ENCODE measurements around the gene KRT1. TPM values are rescaled to one million over a fixed set of nuclear protein-coding genes. Genes with fewer than 3 reads are reported as not detected.
A peak's percentile ranks its signal among the peaks of the same experiment; 100 is the strongest.

Gene KRT1
- total and polyA plus RNA-seq, 2 donors (not counting 1 experiment from before 2014, with no cell fraction given): not detected

DNA sequence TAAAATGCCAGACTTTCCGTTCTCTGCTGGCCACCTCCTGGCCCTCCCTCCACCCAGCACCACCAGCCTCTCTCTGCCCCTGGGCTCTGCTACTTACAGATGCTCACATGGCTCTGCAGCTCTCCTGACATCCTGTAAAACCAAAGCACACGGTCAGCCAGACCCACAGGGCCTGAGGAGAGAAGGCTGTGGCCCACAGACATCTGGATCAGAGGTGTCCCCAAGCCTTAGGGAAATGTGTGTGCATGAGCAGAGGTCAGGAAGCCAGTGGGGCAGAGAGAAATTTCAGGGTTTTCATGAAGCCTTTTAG, 11.6 kb upstream of the KRT1 start:
- peaks cover 12% of the 10 kb centered on the region for H3K4me1 Mint-ChIP-seq

DNA sequence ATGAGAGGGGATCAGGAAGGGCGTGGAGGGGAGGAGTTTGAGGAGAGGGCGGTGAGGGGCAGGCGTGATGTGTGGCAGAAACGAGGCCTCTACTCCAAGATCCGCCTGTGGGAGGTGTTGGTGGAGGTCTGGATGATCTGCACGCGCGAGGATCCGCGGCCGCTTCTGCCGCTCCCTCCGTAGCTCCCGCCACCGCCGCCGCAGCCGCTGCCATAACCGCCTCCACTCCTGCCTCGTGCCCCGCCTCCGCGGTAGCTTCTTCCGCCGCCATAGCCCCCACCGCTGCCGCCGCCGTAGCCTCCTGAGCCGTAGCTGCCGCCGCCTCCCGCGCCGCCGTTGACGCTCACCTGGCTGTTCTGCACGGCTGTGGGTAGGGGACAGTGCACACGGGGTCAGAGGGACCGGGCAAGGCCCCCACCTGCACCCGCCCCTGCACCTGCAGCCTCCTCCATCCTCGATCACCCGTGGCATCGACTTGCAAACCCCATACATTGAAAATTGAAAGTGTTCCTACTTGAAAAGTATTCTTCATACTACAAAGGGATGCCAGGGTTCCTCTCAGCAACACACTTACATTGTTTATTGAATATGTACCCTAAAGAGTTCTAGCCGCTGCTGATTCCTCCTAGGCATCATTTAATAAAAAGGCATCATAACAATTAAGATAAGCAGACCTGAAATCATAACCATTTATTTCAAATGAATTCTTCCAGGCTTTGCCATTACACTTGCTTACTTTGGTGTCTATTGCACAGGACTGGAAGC, 11.1 kb upstream of the KRT1 start:
- DNase-seq: peak; percentile 41
- H3K4me1 ChIP-seq (ENCODE audit: control insufficient read depth in 2 of 2, insufficient read depth in 2 of 2, low read length in 2 of 2): peaks cover 7 to 8% of the 10 kb centered on the region in 2 donors
- TF ChIP-seq, protein P1, sequence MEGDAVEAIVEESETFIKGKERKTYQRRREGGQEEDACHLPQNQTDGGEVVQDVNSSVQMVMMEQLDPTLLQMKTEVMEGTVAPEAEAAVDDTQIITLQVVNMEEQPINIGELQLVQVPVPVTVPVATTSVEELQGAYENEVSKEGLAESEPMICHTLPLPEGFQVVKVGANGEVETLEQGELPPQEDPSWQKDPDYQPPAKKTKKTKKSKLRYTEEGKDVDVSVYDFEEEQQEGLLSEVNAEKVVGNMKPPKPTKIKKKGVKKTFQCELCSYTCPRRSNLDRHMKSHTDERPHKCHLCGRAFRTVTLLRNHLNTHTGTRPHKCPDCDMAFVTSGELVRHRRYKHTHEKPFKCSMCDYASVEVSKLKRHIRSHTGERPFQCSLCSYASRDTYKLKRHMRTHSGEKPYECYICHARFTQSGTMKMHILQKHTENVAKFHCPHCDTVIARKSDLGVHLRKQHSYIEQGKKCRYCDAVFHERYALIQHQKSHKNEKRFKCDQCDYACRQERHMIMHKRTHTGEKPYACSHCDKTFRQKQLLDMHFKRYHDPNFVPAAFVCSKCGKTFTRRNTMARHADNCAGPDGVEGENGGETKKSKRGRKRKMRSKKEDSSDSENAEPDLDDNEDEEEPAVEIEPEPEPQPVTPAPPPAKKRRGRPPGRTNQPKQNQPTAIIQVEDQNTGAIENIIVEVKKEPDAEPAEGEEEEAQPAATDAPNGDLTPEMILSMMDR (IDR thresholded peaks at IDR 0.05): no peak
- no peak for TF ChIP-seq EZH2 (IDR thresholded peaks at IDR 0.05; ENCODE audit: borderline replicate concordance, insufficient read depth, low read depth, low read length, poor library complexity, severe bottlenecking)
- peaks cover 0 to 37% (median 8%) of the 10 kb centered on the region in 4 experiments for H3K27me3 ChIP-seq (replicated peaks in 1 of 4; ENCODE audit: control extremely low read depth in 1 of 4, control insufficient read depth in 3 of 4, insufficient read depth in 4 of 4, low read length in 3 of 4)
- H3K4me3 Mint-ChIP-seq: peak overlapping the region; percentile 83
- peaks cover 65% of the 10 kb centered on the region for H3K27me3 Mint-ChIP-seq
- WGBS (ENCODE audit: insufficient coverage): 5% methylated on average over 39 of the region's 45 CpGs
- no peaks in the 10 kb centered on the region for H3K9me3 ChIP-seq (ENCODE audit: control extremely low read depth in 1 of 3, control insufficient read depth in 2 of 3, insufficient read depth in 1 of 3, low read length in 2 of 3)
- no peaks in the 10 kb centered on the region for H3K79me2 ChIP-seq (ENCODE audit: control insufficient read depth, insufficient read depth, low read length)
- peak overlapping the region; percentile 85 for H3K4me2 ChIP-seq (replicated peaks; ENCODE audit: low read depth, low read length, poor library complexity, severe bottlenecking)
- no peaks in the 10 kb centered on the region for H3K9me3 Mint-ChIP-seq (ENCODE audit: insufficient read depth)
- no peak overlapping the region for H3K27ac ChIP-seq (ENCODE audit: low read length in 2 of 2)
- CTCF ChIA-PET: no interaction called here
- H3K4me1 Mint-ChIP-seq: peaks cover 12% of the 10 kb centered on the region
- H2AFZ ChIP-seq (ENCODE audit: insufficient read depth, low read depth, low read length, poor library complexity, severe bottlenecking): peak overlapping the region; percentile 73
- intact Hi-C loops (cut with micrococcal nuclease): no loop called here
- H3K4me3 ChIP-seq (ENCODE audit: control extremely low read depth in 1 of 5, extremely low read depth in 1 of 5, insufficient read depth in 1 of 5, low read depth in 2 of 5, low read length in 4 of 5): peak overlapping the region in 4 of 5 experiments; percentile 26 to 65 (median 40)
- peak overlapping the region; percentile 61 for H3K9ac ChIP-seq (ENCODE audit: low read length)
- H3K27ac Mint-ChIP-seq: no peak overlapping the region
- H4K20me1 ChIP-seq (ENCODE audit: control insufficient read depth, insufficient read depth, low read length, poor library complexity, severe bottlenecking): no peaks in the 10 kb centered on the region
- ATAC-seq (ENCODE audit: low read depth): peak; percentile 28
- POLR2A ChIA-PET: no interaction called here
- no peaks in the 10 kb centered on the region for H3K36me3 ChIP-seq (replicated peaks in 1 of 2; ENCODE audit: control extremely low read depth in 1 of 2, control insufficient read depth in 1 of 2, extremely low read depth in 1 of 2, insufficient read depth in 2 of 2, low read length in 1 of 2)

More for the DNA sequence above, 11.6 kb upstream of the KRT1 start:
- no peaks in the 10 kb centered on the region for H3K9me3 ChIP-seq (ENCODE audit: control extremely low read depth in 1 of 3, control insufficient read depth in 2 of 3, insufficient read depth in 1 of 3, low read length in 2 of 3)
- H3K4me2 ChIP-seq (replicated peaks; ENCODE audit: low read depth, low read length, poor library complexity, severe bottlenecking): peak overlapping the region; percentile 85
- H3K4me3 Mint-ChIP-seq: peak overlapping the region; percentile 83
- H3K36me3 ChIP-seq (replicated peaks in 1 of 2; ENCODE audit: control extremely low read depth in 1 of 2, control insufficient read depth in 1 of 2, extremely low read depth in 1 of 2, insufficient read depth in 2 of 2, low read length in 1 of 2): no peaks in the 10 kb centered on the region
- no peaks in the 10 kb centered on the region for H4K20me1 ChIP-seq (ENCODE audit: control insufficient read depth, insufficient read depth, low read length, poor library complexity, severe bottlenecking)
- no peak overlapping the region for H3K9ac ChIP-seq (ENCODE audit: low read length)
- intact Hi-C loops (cut with micrococcal nuclease): no loop called here
- POLR2A ChIA-PET: no interaction called here
- no peaks in the 10 kb centered on the region for H3K9me3 Mint-ChIP-seq (ENCODE audit: insufficient read depth)
- CTCF ChIA-PET: no interaction called here
- no peak overlapping the region for H3K4me3 ChIP-seq (ENCODE audit: control extremely low read depth in 1 of 5, extremely low read depth in 1 of 5, insufficient read depth in 1 of 5, low read depth in 2 of 5, low read length in 4 of 5)
- TF ChIP-seq EZH2 (IDR thresholded peaks at IDR 0.05; ENCODE audit: borderline replicate concordance, insufficient read depth, low read depth, low read length, poor library complexity, severe bottlenecking): no peak
- TF ChIP-seq, protein P1 (IDR thresholded peaks at IDR 0.05): no peak
- H3K79me2 ChIP-seq (ENCODE audit: control insufficient read depth, insufficient read depth, low read length): no peaks in the 10 kb centered on the region
- peaks cover 0 to 37% (median 8%) of the 10 kb centered on the region in 4 experiments for H3K27me3 ChIP-seq (replicated peaks in 1 of 4; ENCODE audit: control extremely low read depth in 1 of 4, control insufficient read depth in 3 of 4, insufficient read depth in 4 of 4, low read length in 3 of 4)
- no peak for ATAC-seq (ENCODE audit: low read depth)
- DNase-seq: no peak
- H3K27me3 Mint-ChIP-seq: peaks cover 62% of the 10 kb centered on the region
- H2AFZ ChIP-seq (ENCODE audit: insufficient read depth, low read depth, low read length, poor library complexity, severe bottlenecking): peak overlapping the region; percentile 73
- WGBS (ENCODE audit: insufficient coverage): 100% methylated on average over 1 of the region's 2 CpGs
- peaks cover 7 to 8% of the 10 kb centered on the region in 2 donors for H3K4me1 ChIP-seq (ENCODE audit: control insufficient read depth in 2 of 2, insufficient read depth in 2 of 2, low read length in 2 of 2)
- H3K27ac ChIP-seq (ENCODE audit: low read length in 2 of 2): no peak overlapping the region
- H3K27ac Mint-ChIP-seq: no peak overlapping the region
